Measurements from ENCODE around the gene RSKR. TPM values are rescaled to one million over a fixed set of nuclear protein-coding genes. Genes with fewer than 3 reads are reported as not detected.
A peak's percentile ranks its signal among the peaks of the same experiment; 100 is the strongest.

The RSKR gene
- total RNA-seq, 3 donors from 2014 or later = 10.0 to 15.1 (median 11.1) TPM

DNA sequence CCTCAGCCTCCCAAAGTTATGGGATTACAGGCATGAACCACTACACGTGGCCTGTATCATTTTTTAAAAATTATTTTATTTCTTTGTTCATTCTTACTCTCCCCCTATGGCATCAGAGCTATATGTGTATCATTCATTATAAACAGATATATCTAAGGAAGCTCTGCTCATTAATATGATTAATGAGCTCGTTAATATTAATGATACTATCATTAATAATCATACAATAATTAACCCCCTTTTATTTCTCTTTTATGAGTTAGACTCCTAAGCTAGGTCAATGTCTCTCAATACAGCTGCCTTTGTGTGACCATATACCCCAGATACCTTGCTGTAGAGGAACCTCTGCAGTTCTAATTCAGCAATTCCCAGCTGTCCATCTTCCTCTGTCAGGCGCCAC, 4.5 kb upstream of the RSKR start:
- no peak for DNase-seq
- TF ChIP-seq, protein P1, sequence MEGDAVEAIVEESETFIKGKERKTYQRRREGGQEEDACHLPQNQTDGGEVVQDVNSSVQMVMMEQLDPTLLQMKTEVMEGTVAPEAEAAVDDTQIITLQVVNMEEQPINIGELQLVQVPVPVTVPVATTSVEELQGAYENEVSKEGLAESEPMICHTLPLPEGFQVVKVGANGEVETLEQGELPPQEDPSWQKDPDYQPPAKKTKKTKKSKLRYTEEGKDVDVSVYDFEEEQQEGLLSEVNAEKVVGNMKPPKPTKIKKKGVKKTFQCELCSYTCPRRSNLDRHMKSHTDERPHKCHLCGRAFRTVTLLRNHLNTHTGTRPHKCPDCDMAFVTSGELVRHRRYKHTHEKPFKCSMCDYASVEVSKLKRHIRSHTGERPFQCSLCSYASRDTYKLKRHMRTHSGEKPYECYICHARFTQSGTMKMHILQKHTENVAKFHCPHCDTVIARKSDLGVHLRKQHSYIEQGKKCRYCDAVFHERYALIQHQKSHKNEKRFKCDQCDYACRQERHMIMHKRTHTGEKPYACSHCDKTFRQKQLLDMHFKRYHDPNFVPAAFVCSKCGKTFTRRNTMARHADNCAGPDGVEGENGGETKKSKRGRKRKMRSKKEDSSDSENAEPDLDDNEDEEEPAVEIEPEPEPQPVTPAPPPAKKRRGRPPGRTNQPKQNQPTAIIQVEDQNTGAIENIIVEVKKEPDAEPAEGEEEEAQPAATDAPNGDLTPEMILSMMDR (IDR thresholded peaks at IDR 0.05) = no peak

DNA sequence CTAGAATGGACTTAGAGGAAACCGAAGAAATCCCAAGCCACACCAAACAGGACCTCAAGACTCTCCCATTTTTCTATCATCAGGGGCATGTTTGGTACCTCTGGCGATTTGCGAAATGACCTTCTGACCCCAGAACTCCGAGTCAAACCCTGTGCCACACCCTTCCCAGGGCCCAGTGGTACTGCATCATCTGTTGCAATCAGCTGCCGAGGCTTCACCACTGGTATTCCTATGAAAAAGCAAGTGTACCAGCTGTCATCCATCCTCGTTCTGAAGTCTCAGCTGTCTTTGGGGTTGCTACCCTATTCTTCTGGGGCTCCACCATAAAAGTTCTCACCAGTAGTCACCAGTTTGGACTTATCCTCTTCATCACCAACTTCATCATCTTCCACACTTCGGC, 2.3 kb upstream of the RSKR start:
- DNase-seq = no peak
- no peaks in the 10 kb centered on the region for H3K4me1 ChIP-seq (ENCODE audit: low read depth)
- no peaks in the 10 kb centered on the region for H3K9me3 ChIP-seq
- peaks cover 22% of the 10 kb centered on the region for H3K36me3 ChIP-seq (ENCODE audit: low read depth)
- TF ChIP-seq, protein P1 (IDR thresholded peaks at IDR 0.05) = no peak
- intact Hi-C loops (cut with DNase I, micrococcal nuclease) = no loop called here
- H3K4me3 ChIP-seq = no peak overlapping the region
- no peak for ATAC-seq

More for the DNA sequence above, 4.5 kb upstream of the RSKR start:
- no peak for ATAC-seq
- Histone ChIP-seq H3K36me3 (ENCODE audit: low read depth) (peaks cover 25% of the 10 kb centered on the region), H3K9me3 (no peaks in the 10 kb centered on the region), H3K4me3 (no peak overlapping the region), H3K4me1 (ENCODE audit: low read depth) (no peaks in the 10 kb centered on the region)
- intact Hi-C loops (cut with DNase I, micrococcal nuclease) = no loop called here

DNA sequence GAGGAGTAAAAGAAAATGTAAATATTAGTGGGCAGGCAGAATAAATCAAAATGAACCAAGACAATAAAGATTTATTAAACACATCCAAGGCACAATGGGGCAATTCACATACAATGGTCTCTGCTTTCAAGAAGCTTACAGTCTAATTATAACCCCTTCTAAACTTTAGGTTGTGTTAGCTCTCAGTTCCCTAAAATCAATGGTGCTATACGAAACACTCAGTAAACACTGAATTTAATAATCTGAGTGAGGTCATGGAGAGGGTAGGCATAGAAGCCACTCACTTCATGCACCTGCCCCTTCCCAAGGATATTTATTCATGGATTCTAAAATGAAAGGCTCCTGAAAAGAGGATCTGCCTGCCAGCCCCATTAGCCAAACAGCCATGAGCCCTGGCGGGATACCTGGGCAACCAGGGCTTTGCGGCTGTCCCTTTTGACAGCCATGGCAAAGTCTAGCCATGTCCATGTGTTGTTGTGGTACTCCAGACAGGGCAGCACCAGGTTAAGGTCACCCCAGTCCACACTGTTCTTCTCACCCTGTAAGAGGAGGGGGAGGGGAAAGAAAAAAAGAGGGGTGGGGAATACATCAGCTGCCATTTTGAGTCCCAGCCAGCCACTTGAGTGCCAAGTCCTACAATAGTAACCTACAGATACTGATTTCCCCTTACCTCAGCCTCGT, 1.4 kb upstream of the RSKR start:
- TF ChIP-seq, protein P1 (IDR thresholded peaks at IDR 0.05) = no peak
- DNase-seq (no peak), ATAC-seq (no peak)
- Histone ChIP-seq H3K36me3 (ENCODE audit: low read depth) (peaks cover 18% of the 10 kb centered on the region), H3K4me1 (ENCODE audit: low read depth) (no peaks in the 10 kb centered on the region), H3K9me3 (no peaks in the 10 kb centered on the region), H3K4me3 (no peak overlapping the region)
- intact Hi-C loops (cut with DNase I, micrococcal nuclease) = no loop called here

GRCh38 chr17:28612936-28613872, 781 bp downstream of the RSKR start:
- H3K4me1 ChIP-seq (ENCODE audit: low read depth) = no peaks in the 10 kb centered on the region
- ATAC-seq (peak; percentile 53), DNase-seq (peak in 1 of 3 donors; percentile 59)
- H3K36me3 ChIP-seq (ENCODE audit: low read depth) = peaks cover 18% of the 10 kb centered on the region
- TF ChIP-seq, protein P1 (IDR thresholded peaks at IDR 0.05) = peak; percentile 38
- no peaks in the 10 kb centered on the region for H3K9me3 ChIP-seq
- H3K4me3 ChIP-seq = no peak overlapping the region
- intact Hi-C loops (cut with DNase I, micrococcal nuclease) = no loop called here

DNA sequence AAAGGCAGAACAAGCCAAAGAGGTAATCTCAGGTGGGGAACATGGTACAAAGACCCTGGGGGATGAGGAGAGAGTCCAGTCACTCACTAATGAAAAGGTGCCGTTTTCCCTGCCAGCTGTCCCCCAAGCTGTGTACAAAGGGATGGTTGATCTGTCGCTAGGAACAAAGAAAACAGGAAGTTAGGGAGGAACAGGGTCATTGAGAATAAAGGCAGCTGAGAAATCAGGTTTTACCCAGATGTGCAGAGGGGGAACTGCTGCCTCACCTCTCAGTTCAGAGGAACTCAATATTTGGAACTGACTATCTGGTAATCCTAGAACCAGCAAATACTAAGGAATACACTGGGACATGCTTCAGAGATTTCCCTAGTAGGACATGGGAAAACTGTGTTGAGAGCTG, 1.5 kb downstream of the RSKR start:
- no peaks in the 10 kb centered on the region for H3K4me1 ChIP-seq (ENCODE audit: low read depth)
- ATAC-seq (no peak), DNase-seq (no peak)
- TF ChIP-seq, protein P1 (IDR thresholded peaks at IDR 0.05) = no peak
- no peaks in the 10 kb centered on the region for H3K9me3 ChIP-seq
- peaks cover 18% of the 10 kb centered on the region for H3K36me3 ChIP-seq (ENCODE audit: low read depth)
- no peak overlapping the region for H3K4me3 ChIP-seq
- intact Hi-C loops (cut with DNase I, micrococcal nuclease) = no loop called here
